ENCODE measurements around the gene PHF21B. TPM values are rescaled to one million over a fixed set of nuclear protein-coding genes. Genes with fewer than 3 reads are reported as not detected.

Gene PHF21B
- total and polyA plus RNA-seq, 2 donors (not counting 1 experiment from before 2014, with no cell fraction given) = 0.17 TPM; not detected in 1

DNA sequence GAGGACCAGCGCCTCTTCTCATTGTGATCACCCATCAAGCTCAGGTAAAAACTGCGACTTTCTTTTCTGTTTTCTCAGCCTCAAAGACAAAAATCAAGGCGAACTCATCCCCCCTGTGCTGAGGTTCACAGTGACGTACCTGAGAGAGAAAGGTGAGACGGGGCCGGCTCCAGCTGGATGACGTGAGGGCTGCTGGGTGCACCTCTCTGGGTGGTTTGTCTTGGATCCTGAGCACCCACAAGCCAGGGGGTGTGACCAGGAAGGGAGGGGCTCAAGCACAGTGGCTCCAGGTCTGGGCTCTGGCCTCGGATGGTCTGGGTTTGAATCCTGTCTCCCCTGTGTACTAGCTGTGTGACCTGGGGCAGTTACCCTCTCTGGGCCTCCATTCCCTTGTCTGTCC lies 164.6 kb downstream of the PHF21B start:
- TF ChIP-seq EZH2 (IDR thresholded peaks at IDR 0.05; ENCODE audit: low read length, missing control alignments) = no peak
- TF ChIP-seq, protein P1, sequence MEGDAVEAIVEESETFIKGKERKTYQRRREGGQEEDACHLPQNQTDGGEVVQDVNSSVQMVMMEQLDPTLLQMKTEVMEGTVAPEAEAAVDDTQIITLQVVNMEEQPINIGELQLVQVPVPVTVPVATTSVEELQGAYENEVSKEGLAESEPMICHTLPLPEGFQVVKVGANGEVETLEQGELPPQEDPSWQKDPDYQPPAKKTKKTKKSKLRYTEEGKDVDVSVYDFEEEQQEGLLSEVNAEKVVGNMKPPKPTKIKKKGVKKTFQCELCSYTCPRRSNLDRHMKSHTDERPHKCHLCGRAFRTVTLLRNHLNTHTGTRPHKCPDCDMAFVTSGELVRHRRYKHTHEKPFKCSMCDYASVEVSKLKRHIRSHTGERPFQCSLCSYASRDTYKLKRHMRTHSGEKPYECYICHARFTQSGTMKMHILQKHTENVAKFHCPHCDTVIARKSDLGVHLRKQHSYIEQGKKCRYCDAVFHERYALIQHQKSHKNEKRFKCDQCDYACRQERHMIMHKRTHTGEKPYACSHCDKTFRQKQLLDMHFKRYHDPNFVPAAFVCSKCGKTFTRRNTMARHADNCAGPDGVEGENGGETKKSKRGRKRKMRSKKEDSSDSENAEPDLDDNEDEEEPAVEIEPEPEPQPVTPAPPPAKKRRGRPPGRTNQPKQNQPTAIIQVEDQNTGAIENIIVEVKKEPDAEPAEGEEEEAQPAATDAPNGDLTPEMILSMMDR (conservative IDR thresholded peaks at IDR 0.05 in 1 of 2, IDR thresholded peaks at IDR 0.05 in 1 of 2; ENCODE audit: low read depth in 1 of 2, low read length in 2 of 2) = no peak
- H3K27ac ChIP-seq (ENCODE audit: insufficient read depth, low read length) = no peak overlapping the region
- no peak overlapping the region for H3K9ac ChIP-seq (ENCODE audit: insufficient read depth, low read length)
- no peaks in the 10 kb centered on the region for H3K36me3 ChIP-seq (ENCODE audit: control insufficient read depth, insufficient read depth, low read length)
- no peak for DNase-seq (ENCODE audit: low read depth in 2 of 2)
- no peaks in the 10 kb centered on the region for H3K27me3 ChIP-seq (ENCODE audit: control insufficient read depth, insufficient read depth, low read length)
- no peak overlapping the region for H3K4me3 ChIP-seq (replicated peaks in 1 of 4; ENCODE audit: control extremely low read depth in 1 of 4, insufficient read depth in 1 of 4, low read depth in 3 of 4, low read length in 4 of 4)
- H3K4me2 ChIP-seq (ENCODE audit: extremely low read depth, insufficient read depth, low read length) = no peak overlapping the region
- H3K9me3 ChIP-seq (ENCODE audit: control insufficient read depth, insufficient read depth, low read depth, low read length) = no peaks in the 10 kb centered on the region
- no peaks in the 10 kb centered on the region for H3K4me1 ChIP-seq (ENCODE audit: control insufficient read depth, extremely low read depth, insufficient read depth, low read length)
- H3K79me2 ChIP-seq (ENCODE audit: control insufficient read depth, insufficient read depth, low read length) = no peaks in the 10 kb centered on the region
- H2AFZ ChIP-seq (ENCODE audit: low read length) = no peak overlapping the region
- H4K20me1 ChIP-seq (ENCODE audit: control insufficient read depth, extremely low read depth, insufficient read depth, low read length) = no peaks in the 10 kb centered on the region

DNA sequence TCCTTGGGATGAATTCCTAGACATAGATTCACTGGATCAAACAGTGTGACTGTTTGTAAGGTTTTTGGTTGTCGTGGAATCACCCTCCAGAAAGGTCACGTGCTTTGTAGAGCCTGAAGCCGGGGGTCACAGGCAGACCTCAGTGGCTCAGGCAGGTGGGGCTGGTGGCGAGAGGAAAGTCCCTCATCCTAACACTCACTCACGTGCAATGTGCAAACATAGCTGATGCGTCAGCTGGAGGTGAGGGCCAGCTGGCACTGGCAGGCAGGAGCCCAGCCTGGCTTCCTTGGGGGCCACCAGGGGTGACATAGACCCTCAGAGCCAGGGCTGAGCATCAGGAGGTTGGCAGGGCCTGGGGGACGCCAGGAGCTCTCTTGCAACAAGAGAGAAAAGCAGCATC lies 167.4 kb downstream of the PHF21B start:
- Histone ChIP-seq H3K27ac (ENCODE audit: insufficient read depth, low read length) (no peak overlapping the region), H3K9ac (ENCODE audit: insufficient read depth, low read length) (no peak overlapping the region), H2AFZ (ENCODE audit: low read length) (no peak overlapping the region), H3K4me2 (ENCODE audit: extremely low read depth, insufficient read depth, low read length) (no peak overlapping the region), H3K27me3 (ENCODE audit: control insufficient read depth, insufficient read depth, low read length) (no peaks in the 10 kb centered on the region), H3K4me3 (replicated peaks in 1 of 4; ENCODE audit: control extremely low read depth in 1 of 4, insufficient read depth in 1 of 4, low read depth in 3 of 4, low read length in 4 of 4) (no peak overlapping the region), H3K79me2 (ENCODE audit: control insufficient read depth, insufficient read depth, low read length) (no peaks in the 10 kb centered on the region), H3K36me3 (ENCODE audit: control insufficient read depth, insufficient read depth, low read length) (no peaks in the 10 kb centered on the region), H3K9me3 (ENCODE audit: control insufficient read depth, insufficient read depth, low read depth, low read length) (no peaks in the 10 kb centered on the region), H3K4me1 (ENCODE audit: control insufficient read depth, extremely low read depth, insufficient read depth, low read length) (no peaks in the 10 kb centered on the region), H4K20me1 (ENCODE audit: control insufficient read depth, extremely low read depth, insufficient read depth, low read length) (no peaks in the 10 kb centered on the region)
- TF ChIP-seq EZH2 (IDR thresholded peaks at IDR 0.05; ENCODE audit: low read length, missing control alignments) = no peak
- TF ChIP-seq, protein P1 (conservative IDR thresholded peaks at IDR 0.05 in 1 of 2, IDR thresholded peaks at IDR 0.05 in 1 of 2; ENCODE audit: low read depth in 1 of 2, low read length in 2 of 2) = no peak
- no peak for DNase-seq (ENCODE audit: low read depth in 2 of 2)

DNA sequence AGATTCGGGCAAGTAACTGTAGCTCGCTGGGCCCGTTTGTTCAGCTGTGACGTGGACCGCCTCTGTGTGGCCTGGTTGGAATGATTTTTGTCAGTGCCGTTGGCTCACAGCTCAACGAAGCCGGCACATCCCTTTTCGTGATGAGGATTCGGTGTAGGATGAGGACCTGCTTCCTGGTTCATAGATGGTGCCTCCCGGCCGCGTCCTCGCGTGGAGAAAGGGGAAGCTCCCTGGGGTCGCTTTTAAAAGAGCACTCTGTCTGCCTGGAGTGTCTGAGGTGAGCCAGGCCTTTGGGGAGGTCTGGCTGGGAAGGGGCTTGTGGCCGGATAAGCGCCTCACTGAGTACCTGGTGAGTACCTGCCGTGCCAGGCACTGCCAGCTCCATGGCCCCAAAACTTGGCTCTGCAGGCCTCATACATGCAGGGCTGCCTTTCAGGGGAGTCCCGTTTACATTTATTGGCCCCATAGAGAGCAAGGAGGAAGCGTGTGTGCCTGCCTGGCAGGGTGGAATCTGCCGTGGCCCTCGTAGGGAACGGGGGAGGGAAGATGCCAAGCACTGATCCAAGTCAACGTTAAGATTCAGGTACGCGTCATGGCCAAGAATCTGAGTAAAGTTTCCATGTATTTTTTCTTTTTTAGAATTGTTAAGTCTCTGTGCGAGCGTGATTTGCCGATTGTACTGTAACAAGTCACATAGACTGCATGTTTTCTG lies 169.0 kb downstream of the PHF21B start:
- no peak overlapping the region for H3K4me2 ChIP-seq (ENCODE audit: extremely low read depth, insufficient read depth, low read length)
- no peaks in the 10 kb centered on the region for H3K36me3 ChIP-seq (ENCODE audit: control insufficient read depth, insufficient read depth, low read length)
- H3K9ac ChIP-seq (ENCODE audit: insufficient read depth, low read length) = no peak overlapping the region
- H3K4me3 ChIP-seq (replicated peaks in 1 of 4; ENCODE audit: control extremely low read depth in 1 of 4, insufficient read depth in 1 of 4, low read depth in 3 of 4, low read length in 4 of 4) = no peak overlapping the region
- H3K27me3 ChIP-seq (ENCODE audit: control insufficient read depth, insufficient read depth, low read length) = no peaks in the 10 kb centered on the region
- no peaks in the 10 kb centered on the region for H4K20me1 ChIP-seq (ENCODE audit: control insufficient read depth, extremely low read depth, insufficient read depth, low read length)
- DNase-seq (ENCODE audit: low read depth in 2 of 2) = no peak
- no peak overlapping the region for H3K27ac ChIP-seq (ENCODE audit: insufficient read depth, low read length)
- no peaks in the 10 kb centered on the region for H3K9me3 ChIP-seq (ENCODE audit: control insufficient read depth, insufficient read depth, low read depth, low read length)
- no peak overlapping the region for H2AFZ ChIP-seq (ENCODE audit: low read length)
- no peaks in the 10 kb centered on the region for H3K79me2 ChIP-seq (ENCODE audit: control insufficient read depth, insufficient read depth, low read length)
- H3K4me1 ChIP-seq (ENCODE audit: control insufficient read depth, extremely low read depth, insufficient read depth, low read length) = no peaks in the 10 kb centered on the region
- no peak for TF ChIP-seq EZH2 (IDR thresholded peaks at IDR 0.05; ENCODE audit: low read length, missing control alignments)
- TF ChIP-seq, protein P1 (conservative IDR thresholded peaks at IDR 0.05 in 1 of 2, IDR thresholded peaks at IDR 0.05 in 1 of 2; ENCODE audit: low read depth in 1 of 2, low read length in 2 of 2) = no peak
